Hippocampal formation (tissue), 2 donors: ENCODE measurements around the gene HEXIM2.
"Not testable (repeated sequence)": the region's sequence is repeated elsewhere in the genome, so short reads cannot be mapped to it uniquely, and the experiment has no call there.

Source experiments
- DNase-seq, 2 donors: peaks; one replicate each; lab custom pipeline; 2025; lab: John Stamatoyannopoulos, UW

HEXIM2 gene

DNA sequence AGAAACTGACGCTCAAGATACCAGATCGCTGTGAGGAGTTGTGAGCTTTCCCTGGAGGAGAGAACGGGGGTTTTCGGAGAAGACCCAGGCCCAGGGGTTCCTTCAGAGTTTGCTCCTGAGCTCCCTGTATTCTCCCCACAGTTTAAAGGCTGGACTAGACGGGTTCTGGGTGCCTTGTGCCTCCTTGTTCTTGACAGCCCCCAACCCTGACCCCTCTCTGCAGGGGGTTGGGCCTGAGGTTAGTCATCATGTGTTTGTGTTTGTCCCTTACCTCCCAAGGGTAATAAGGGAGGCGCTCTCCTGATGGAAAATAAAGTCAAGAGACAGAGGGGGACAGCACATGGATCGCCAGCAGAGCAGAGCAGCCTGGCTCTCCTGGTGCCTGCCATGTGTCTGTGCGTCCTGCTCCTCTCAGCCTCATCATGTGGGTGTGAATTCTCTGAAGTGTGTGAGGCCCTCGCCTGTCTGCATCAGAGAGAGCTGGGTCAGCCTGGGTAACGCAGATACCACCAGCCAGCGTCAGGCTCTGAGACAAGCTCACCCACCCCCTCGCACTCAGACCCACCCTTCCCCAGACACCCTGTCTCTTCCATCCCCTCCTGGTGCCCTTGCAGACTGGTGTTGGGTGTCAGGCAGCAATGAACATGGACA, 8.7 kb downstream of the HEXIM2 start:
- DNase-seq = no peak

DNA sequence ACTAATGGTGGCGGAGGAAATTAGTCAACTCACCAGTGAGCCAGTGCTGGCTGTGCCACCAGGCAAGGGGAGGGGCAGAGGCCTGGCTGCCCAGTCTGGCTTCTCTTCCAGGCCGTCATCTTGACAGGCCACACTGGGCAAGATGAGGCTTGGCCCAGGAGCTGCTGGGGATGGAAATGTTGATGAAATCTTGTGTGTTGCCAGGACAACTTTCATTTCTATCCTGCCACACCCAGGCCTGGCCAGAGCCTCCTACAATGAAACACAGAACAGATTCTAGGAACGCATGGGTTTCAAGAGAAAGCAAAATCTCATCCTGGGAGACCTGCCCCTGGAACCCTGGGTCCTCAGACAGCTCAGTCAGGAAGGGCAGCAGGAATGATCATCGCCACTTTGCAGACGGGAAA, 9.3 kb downstream of the HEXIM2 start:
- no peak for DNase-seq

DNA sequence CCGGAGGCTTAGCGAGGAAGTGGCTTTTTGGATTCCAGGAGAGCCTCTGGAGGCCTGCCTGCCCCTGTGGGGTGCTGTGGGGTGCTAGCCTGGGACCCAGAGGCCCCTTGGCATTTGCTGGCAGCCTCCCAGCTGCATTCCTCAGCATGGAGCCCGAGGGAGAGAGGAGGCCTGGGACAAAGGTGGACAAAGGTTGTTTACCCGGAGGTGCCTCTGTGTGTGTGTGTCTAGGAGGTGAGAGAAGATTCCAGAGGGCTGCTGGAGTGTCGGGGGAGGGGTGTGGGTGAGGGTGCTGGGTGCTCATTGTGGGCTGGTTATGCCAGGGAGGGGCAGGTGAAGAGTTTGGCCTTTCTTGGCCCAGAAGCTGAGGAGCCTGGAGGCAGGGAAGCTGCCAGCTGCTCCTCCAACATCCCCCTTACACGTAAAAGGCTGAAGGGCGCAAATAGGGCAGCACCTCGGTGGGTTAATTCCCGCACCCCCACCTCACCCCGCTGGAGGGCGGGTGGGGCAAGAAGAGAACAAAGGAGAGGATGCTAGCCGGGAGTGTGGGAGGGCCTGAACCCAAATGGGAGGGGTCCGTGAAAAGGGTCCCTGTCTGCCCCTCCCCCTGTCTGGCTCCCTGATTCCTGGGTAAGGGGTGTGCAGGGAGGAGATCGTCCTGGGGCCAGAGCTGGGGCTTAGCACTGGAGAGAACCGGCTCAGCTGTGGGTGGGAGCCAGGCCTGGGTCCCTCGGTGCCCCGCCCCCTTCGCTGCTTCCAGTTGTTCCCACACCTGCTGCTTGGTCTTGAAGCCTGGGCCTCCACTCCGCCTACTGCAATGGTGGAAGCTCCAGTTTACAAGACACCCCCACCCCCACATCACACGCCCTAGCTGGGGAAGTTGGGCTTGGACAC, 9.9 kb downstream of the HEXIM2 start:
- no peak for DNase-seq

DNA sequence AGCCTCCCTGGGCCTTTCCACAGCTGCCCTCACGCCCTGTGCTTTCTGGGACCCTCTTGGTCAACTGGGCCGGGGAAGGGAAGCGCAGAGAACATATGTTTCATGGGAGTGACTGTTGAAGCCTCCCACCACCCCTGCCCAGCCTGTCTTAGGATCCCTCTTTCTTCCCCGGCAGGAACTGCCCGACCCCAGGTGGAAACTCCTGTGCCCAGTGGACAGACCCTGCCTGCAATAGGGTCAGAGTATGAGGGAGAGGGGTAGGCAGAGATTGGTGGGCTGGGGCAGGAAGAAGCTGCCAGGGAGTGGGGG, 10.5 kb downstream of the HEXIM2 start:
- no peak for DNase-seq

DNA sequence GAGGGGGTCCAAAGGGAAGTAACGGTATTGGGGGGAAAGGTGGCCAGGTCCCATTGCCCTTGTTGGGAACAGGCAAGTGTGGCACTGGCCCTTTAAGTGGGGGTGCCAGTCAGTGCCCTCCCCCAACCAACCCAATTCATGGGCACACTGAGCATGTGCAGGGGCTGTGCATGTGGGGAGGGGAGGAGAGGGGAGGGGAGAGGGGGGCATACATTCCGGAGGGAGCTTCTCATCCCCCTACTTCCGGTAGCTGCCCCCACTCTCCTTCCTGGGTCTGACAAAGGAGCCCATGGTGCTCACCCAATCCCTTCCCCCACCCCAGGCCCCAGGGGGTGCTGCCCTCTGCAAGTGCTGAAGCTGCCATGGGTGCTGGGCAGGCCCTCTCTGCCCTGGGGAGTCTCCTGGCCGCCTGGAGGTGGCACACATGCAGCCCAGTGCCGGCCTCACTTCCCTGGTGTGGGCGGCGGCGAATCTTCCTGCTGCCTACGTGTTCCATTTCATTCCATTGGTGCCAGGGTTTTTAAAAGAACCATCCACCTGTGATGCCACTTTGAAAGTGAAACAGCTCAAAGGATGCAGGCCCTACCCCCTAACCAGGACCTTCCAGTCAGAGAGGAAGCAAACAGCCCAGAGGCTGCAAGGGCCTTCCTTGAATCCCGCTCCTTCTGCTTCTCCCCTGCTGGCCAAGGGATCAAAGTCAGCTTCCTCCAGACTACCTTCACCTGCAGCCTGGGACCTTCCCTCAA, 11.0 kb downstream of the HEXIM2 start:
- peak; percentile 86 to 87 for DNase-seq

DNA sequence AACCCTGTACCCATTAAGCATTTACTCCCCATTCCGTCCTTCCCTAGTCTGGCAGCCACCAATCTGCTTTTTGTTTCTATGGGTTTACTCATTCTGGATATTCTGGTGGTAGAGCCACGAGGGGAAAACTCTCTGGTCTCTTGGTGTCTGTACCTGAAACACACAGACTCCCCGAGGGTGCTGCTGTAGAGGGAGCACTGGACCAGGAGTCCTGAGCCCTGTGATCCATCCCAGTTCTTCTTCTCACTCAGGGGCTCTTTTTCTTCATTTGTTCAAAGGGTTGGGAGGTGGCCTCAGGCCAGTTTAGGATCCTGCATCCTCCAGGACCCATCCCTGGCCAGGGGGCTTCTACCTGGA, 14.1 kb downstream of the HEXIM2 start:
- DNase-seq = no peak

DNA sequence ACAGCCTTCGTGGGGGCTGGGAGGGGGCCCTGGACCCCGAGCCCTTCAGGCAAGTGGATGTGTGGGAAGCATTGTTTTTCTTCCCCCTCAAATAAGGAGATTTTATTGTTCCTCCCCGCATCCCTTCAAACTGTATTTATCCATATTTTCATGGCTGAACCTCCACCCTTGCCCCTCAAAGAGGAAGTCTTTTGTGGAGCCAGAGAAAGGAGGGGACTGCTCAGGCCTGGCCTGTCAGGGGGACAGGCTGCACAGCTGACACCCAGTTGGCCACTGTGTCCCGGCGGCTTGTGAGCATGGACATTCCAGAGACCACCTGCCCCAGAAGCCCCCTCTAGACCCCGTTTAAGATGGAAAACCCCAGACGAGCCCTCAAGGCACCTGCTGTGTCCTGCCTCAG, 15.9 kb downstream of the HEXIM2 start:
- DNase-seq = no peak

DNA sequence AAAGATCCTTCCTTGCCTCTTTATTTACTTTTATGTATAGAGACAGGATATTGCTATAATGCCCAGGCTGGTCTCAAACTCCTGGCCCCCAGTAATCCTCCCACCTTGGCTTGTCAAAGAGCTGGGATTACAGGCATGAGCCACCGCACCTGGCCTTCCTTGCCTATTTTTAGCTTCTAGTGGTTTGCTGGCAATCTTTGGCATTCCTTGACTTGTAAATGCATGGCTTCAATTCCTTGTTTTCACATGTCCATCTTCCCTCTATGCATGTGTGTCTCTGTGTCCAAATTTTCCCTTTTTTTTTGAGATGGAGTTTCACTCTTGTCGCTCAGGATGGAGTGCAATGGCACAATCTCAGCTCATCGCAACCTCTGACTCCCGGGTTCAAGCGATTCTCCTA, 22.5 kb downstream of the HEXIM2 start:
- no peak for DNase-seq

DNA sequence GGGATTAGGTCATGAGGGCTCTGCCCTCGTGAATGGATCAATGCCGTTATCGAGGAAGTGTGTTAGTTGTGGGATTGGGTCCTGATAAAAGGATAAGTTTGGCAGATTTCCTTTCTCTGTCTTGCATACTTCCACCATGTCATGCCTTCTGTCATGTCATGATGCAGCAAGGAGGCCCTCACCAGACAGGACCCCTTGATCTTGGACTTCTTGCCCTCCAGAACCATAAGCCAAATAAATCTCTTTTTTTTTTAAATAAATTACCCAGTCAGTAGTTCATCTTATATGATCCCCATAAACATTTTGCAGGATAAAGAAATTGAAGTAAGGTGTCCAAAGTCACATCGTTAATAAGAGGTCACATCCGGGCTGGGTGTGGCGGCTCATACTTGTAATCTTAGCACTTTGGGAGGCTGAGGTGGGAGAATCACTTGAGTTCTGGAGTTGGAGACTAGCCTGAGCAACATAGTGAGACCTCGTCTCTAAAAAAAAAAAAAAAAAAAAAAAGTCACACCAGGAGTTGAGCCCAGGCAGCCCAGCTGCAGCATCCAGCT, 25.2 kb downstream of the HEXIM2 start:
- DNase-seq = no peak

DNA sequence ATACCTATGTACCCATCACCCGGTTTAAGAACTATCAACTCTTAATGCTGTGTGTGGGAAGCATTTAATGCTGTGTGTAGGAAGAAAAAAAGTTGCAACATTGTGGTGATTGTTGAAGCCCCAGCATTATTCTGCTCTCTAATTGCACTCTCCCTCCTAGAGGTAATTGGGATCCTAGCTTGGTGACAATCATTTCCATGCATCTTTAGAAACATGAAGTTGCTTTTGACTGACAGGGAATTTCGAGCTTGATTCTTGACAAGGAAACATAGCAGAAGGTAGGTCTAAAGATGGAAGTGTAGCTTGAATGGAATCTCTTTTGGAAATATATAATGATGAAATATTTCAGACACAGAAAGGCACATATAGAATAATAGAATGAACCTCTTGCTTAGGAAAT, 27.3 kb downstream of the HEXIM2 start:
- DNase-seq = no peak

DNA sequence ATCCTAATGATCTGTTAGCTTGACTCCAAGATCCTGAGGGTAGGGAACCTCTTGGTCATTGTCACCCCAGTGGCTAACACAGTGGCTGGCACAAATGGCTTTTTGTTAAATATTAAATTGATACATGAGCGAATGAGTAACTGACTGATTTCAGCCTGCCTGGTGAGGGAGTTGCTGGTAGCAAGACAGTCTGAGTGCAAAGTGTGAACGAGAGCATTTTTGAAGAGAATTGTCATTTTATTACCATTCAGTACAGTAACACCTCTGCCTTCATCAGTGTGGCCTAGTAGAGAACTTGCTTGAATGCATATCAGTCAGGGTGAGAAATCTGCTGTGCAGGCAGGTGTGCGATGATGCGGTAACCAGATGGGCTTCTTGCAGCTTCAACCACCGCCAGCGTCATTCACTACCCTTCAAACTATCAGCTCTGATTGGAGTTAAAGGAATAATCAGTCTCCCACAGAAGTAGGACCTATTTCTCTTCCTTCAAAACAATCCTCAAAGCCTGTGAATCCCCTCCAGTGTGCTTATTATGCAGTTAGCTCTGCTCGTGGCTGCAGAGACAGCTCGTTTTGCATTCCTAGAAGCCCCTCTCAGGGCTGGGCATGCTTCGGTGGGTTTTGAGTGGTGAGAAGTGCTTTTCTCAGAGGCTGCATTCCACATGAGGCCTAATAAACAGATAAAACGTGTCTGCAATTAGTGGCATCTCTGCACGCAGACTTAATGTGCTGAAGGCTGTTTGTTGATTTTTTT, 29.0 kb downstream of the HEXIM2 start:
- no peak for DNase-seq

DNA sequence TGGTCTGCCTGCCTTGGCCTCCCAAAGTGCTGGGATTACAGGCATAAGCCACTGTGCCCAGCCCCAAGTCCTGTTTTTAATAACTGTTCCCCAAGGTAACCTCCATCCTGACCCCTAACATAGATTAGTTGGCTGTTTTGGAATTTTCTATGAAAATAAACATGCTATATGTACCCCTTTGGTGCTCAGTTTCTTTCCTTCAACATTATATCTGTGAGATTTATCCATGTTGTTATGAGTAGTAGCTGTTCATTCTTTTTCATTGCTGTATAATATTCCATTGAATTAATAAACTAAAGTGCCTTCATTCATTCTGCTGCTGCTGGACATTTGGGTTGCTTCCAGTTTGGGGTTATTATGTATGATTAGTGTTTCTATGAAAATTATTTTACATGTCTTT, 33.7 kb downstream of the HEXIM2 start:
- DNase-seq = no peak

DNA sequence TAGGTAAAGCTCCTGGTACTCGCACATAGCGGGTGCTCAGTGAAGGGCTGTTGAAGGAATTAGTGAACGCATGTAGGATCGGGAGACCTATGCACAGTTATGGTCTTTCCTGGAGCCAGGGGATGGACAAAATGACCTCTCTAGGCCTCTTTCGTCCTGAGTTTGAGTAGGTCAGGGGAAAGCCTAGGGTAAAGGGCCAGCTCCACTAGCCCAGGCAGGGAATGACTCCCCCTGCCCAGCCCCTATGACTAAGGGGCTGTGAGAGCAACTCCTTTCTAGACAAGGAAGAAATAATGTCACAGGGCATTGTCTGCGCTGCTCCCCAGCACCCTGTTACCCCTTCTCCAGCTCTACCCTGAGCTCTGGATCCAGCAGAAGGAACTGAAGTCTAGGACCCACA, 35.4 kb downstream of the HEXIM2 start:
- no peak for DNase-seq

DNA sequence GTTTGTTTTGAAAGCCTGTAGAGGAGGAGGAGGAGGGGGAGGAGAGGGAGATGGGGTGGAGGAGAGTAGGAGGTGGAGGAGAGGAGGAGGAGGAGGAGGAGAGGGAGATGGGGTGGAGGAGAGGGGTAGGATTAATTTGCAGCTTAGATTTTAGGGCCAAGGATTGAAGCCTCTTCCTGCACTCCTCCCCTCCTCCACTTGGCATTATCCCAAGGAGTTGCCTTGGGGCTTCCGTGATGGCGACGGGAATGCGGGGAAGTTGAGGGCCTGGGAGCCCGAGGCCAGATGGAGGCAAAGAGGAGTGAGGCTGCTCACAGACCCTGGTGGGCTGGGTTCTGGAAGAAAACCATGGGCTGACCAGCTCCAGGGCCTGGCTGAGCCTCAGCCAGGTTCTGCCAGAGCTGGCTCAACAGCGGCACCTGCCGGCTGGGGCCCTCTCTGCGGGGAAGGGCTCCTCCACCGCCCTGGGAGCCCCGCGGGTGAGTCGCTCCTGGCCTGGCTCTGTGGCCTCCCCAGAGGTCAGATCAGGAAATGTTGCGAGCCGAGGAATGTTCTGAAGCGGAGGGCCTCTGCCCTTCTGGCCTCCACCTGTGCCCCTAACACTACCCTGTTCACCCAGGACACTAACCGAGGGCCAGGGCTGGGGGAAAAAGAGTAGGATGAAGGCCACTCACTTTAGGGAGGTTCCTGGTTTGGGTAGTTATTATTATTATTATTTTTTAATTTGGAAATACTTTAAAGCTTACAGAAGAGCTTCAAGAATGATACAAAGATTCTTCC, 36.1 kb downstream of the HEXIM2 start:
- peak; percentile 57 to 85 for DNase-seq

DNA sequence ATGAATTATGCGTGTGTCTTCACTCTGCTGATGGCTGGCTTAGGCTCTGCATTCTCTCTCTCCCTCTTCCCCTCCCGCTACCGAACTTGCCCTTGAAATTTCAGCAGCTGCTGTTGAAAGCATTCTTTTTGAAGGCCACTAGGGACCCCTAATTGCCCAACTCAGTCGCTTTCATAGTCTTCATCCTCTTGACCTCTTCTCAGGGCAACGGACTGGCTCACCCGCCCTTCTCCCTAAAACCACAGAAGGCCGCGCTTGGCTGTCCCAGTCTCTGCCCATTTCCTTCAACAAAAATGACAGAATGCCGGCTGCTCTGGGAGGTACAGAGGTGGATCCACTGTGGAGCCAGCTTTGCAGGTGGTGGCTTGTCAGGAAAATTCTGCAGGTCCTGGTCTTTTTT, 39.0 kb downstream of the HEXIM2 start:
- no peak for DNase-seq

DNA sequence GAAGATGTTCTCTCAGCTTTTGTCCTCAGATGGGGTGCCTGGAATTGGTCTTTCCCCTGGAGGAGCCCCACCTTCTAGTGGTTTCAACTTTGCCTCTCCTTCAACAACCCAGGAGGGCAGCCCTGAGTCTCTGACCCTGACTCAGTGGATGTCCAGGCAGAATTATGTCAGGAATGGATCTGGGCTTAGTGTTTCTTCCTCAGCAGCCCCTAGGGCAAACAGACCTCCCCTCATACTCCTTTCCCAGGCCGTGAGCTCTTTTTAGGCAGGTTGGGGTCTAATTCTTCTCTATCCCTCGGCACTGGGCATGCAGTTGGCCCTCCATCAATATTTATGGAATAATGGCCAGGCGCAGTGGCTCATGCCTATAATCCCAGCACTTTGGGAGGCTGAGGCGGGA, 39.8 kb downstream of the HEXIM2 start:
- no peak for DNase-seq

DNA sequence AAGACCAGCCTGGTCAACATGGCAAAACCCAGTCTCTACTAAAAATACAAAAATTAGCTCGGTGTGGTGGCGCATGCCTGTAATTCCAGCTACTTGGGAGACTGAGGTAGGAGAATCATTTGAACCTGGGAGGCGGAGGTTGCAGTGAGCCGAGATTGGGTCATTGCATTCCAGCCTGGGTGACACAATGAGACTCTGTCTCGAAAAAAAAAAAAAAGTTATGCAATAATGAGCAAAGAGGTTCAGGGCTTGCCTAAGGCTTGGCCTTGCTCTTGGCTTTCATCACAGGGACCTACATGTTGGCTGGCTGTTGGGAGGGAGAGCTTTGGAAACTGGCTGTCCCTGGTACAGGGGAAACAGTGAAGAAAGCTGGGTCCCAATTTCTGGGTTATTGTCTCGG, 40.2 kb downstream of the HEXIM2 start:
- DNase-seq = not testable (repeated sequence)

DNA sequence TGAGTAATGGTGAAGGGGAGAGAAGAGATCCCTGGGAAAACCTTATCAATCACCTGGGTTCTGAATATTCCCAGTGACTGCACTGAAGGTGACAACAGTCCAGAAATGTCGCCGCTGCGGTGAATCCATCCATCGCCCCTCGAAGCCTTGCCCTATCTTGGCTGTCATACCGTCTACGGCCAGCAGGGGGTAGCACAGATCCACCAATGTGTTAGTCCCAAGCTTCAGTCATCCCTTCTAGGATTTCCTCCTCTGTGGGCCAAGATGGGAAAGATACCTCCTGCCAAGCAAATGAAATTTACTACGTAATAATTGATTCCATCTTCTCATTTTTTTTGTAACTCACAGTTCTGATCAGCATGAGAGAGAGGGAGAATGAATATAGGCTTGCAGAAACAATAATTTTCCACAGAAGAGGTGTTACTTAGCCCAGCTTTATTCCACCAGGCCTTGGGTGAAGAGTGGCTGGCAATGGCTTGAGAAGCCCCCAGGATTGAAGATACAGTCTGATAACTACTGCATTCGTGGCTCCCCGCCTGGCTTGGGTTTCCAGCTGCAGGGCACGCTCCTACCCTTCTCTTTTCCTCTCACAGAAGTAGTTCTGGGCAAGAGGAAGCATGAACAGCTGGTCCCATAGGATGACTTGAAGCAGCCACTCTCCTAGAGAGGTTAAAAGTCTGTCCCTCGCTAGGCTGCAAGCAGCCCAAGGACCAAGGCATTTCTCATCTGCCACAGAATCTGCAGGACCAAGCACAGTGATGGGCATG, 57.4 kb downstream of the HEXIM2 start:
- peak; percentile 64 for DNase-seq
